Measurements from ENCODE around the gene FMN1. TPM values are rescaled to one million over a fixed set of nuclear protein-coding genes. Genes with fewer than 3 reads are reported as not detected.

Gene FMN1
- total RNA-seq, 2 donors from 2014 or later = 0.60 to 1.1 TPM

GRCh38 chr15:33243393-33243792, 48.9 kb upstream of the FMN1 start:
- no peak overlapping the region for H3K27ac Mint-ChIP-seq
- TF ChIP-seq CTCF (conservative IDR thresholded peaks at IDR 0.05) = no peak
- H3K4me1 Mint-ChIP-seq = peaks cover 33% of the 10 kb centered on the region
- no peak for DNase-seq
- no peaks in the 10 kb centered on the region for H3K36me3 ChIP-seq (ENCODE audit: control insufficient read depth, insufficient read depth, low read length)
- no peaks in the 10 kb centered on the region for H3K27me3 Mint-ChIP-seq (ENCODE audit: insufficient read depth)
- H3K4me1 ChIP-seq (ENCODE audit: control insufficient read depth, insufficient read depth, low read length) = peaks cover 19% of the 10 kb centered on the region
- H3K9ac ChIP-seq (ENCODE audit: extremely low read depth, low read length, poor library complexity, severe bottlenecking) = no peak overlapping the region
- H3K4me3 ChIP-seq (ENCODE audit: low read length) = no peak overlapping the region
- no peaks in the 10 kb centered on the region for H3K36me3 Mint-ChIP-seq (ENCODE audit: low read depth)
- H3K27ac ChIP-seq (ENCODE audit: low read depth, low read length) = no peak overlapping the region
- no peaks in the 10 kb centered on the region for H3K27me3 ChIP-seq (ENCODE audit: control insufficient read depth, insufficient read depth, low read length, poor library complexity, severe bottlenecking)
- H3K9me3 ChIP-seq (ENCODE audit: control insufficient read depth, low read length) = no peaks in the 10 kb centered on the region
- WGBS, 2 experiments (ENCODE audit: insufficient coverage in 1 of 2, insufficient read length in 1 of 2) = 92% methylated on average over 2 of the region's 2 CpGs; no CpG with 5 or more reads in 1 of the 2 experiments
- H3K9me3 Mint-ChIP-seq = no peaks in the 10 kb centered on the region
- H3K4me3 Mint-ChIP-seq = no peak overlapping the region

- H3K27me3 Mint-ChIP-seq (ENCODE audit: insufficient read depth) = no peaks in the 10 kb centered on the region
- no peak overlapping the region for H3K27ac ChIP-seq (ENCODE audit: low read depth, low read length)
- no peak overlapping the region for H3K4me3 ChIP-seq (ENCODE audit: low read length)
- H3K4me3 Mint-ChIP-seq = no peak overlapping the region
- H3K9me3 Mint-ChIP-seq = no peaks in the 10 kb centered on the region
- peak; percentile 58 for DNase-seq
- no peaks in the 10 kb centered on the region for H3K9me3 ChIP-seq (ENCODE audit: control insufficient read depth, low read length)
- H3K27ac Mint-ChIP-seq = peak overlapping the region; percentile 65
- TF ChIP-seq CTCF (conservative IDR thresholded peaks at IDR 0.05) = peak; percentile 78
- no peaks in the 10 kb centered on the region for H3K36me3 Mint-ChIP-seq (ENCODE audit: low read depth)
- WGBS, 2 experiments (ENCODE audit: insufficient coverage in 1 of 2, insufficient read length in 1 of 2) = 87 to 97% methylated on average over 3 to 4 of the region's 5 CpGs
- H3K9ac ChIP-seq (ENCODE audit: extremely low read depth, low read length, poor library complexity, severe bottlenecking) = peak overlapping the region; percentile 8
- peaks cover 33% of the 10 kb centered on the region for H3K4me1 Mint-ChIP-seq
- H3K27me3 ChIP-seq (ENCODE audit: control insufficient read depth, insufficient read depth, low read length, poor library complexity, severe bottlenecking) = peaks cover under 1% of the 10 kb centered on the region
- no peaks in the 10 kb centered on the region for H3K36me3 ChIP-seq (ENCODE audit: control insufficient read depth, insufficient read depth, low read length)
- H3K4me1 ChIP-seq (ENCODE audit: control insufficient read depth, insufficient read depth, low read length) = peaks cover 19% of the 10 kb centered on the region
These were observed 48.2 kb upstream of the FMN1 start for GRCh38 chr15:33242669-33243191.

- Histone ChIP-seq H3K4me3 (ENCODE audit: low read length) (no peak overlapping the region), H3K4me1 (ENCODE audit: control insufficient read depth, insufficient read depth, low read length) (peaks cover 19% of the 10 kb centered on the region), H3K9me3 (ENCODE audit: control insufficient read depth, low read length) (no peaks in the 10 kb centered on the region), H3K36me3 (ENCODE audit: control insufficient read depth, insufficient read depth, low read length) (no peaks in the 10 kb centered on the region), H3K27ac (ENCODE audit: low read depth, low read length) (no peak overlapping the region), H3K27me3 (ENCODE audit: control insufficient read depth, insufficient read depth, low read length, poor library complexity, severe bottlenecking) (peaks cover 6% of the 10 kb centered on the region), H3K9ac (ENCODE audit: extremely low read depth, low read length, poor library complexity, severe bottlenecking) (peak overlapping the region; percentile 8)
- Mint-ChIP-seq H3K4me3 (no peak overlapping the region), H3K36me3 (ENCODE audit: low read depth) (no peaks in the 10 kb centered on the region), H3K9me3 (no peaks in the 10 kb centered on the region), H3K27me3 (ENCODE audit: insufficient read depth) (peaks cover 4% of the 10 kb centered on the region), H3K27ac (peak overlapping the region; percentile 65), H3K4me1 (peaks cover 33% of the 10 kb centered on the region)
- TF ChIP-seq CTCF (conservative IDR thresholded peaks at IDR 0.05) = no peak
- 67 to 71% methylated on average over 1 of the region's 1 CpG for WGBS, 2 experiments (ENCODE audit: insufficient coverage in 1 of 2, insufficient read length in 1 of 2)
- DNase-seq = peak; percentile 62
These were observed 47.7 kb upstream of the FMN1 start for GRCh38 chr15:33242165-33242564.

Data from endodermal cell (in vitro differentiated cells).